Measurements from ENCODE around the gene FBXO44.

- TF ChIP-seq CTCF (IDR thresholded peaks at IDR 0.05; ENCODE audit: low read length): no peak
- TF ChIP-seq EZH2 (IDR thresholded peaks at IDR 0.05; ENCODE audit: borderline replicate concordance, low read length): no peak
Observed at GRCh38 chr1:11628767-11629166, 25.9 kb upstream of the FBXO44 start.
